GM06990 (cell line): ENCODE data around the gene AIDA.
"Not testable (repeated sequence)": the region's sequence is repeated elsewhere in the genome, so short reads cannot be mapped to it uniquely, and the experiment has no call there.

ENCODE experiments used
- DNase-seq: peaks from one replicate; pipeline ENCODE4 v3.0.0-alpha.2; 2011; ENCODE audit not compliant: insufficient read length; ENCODE audit errors: extremely low read depth
- H3K27me3 ChIP-seq: replicated peaks from 2 replicates; pipeline ENCODE4 v1.6.0; 2011; ENCODE audit warnings: low read length; ENCODE audit not compliant: control insufficient read depth, insufficient read depth
- H3K36me3 ChIP-seq: 2 replicates; pipeline ENCODE4 v1.5.1; 2011; ENCODE audit warnings: low read length; ENCODE audit not compliant: control insufficient read depth, insufficient read depth
- H3K4me3 ChIP-seq: replicated peaks from 2 replicates; pipeline ENCODE4 v1.5.1; 2011; ENCODE audit warnings: low read depth, mild to moderate bottlenecking, control low read depth, low read length
- TF ChIP-seq, protein P1 (sequence below): IDR thresholded peaks from 2 replicates; pipeline ENCODE4 v1.5.1; 2011; ENCODE audit warnings: low read length, control low read depth, mild to moderate bottlenecking, inconsistent platforms; ENCODE audit not compliant: insufficient read depth, poor library complexity, severe bottlenecking

The AIDA gene

GRCh38 chr1:222691016-222691415, 21.3 kb downstream of the AIDA start:
- no peak overlapping the region for H3K4me3 ChIP-seq
- TF ChIP-seq, protein P1, sequence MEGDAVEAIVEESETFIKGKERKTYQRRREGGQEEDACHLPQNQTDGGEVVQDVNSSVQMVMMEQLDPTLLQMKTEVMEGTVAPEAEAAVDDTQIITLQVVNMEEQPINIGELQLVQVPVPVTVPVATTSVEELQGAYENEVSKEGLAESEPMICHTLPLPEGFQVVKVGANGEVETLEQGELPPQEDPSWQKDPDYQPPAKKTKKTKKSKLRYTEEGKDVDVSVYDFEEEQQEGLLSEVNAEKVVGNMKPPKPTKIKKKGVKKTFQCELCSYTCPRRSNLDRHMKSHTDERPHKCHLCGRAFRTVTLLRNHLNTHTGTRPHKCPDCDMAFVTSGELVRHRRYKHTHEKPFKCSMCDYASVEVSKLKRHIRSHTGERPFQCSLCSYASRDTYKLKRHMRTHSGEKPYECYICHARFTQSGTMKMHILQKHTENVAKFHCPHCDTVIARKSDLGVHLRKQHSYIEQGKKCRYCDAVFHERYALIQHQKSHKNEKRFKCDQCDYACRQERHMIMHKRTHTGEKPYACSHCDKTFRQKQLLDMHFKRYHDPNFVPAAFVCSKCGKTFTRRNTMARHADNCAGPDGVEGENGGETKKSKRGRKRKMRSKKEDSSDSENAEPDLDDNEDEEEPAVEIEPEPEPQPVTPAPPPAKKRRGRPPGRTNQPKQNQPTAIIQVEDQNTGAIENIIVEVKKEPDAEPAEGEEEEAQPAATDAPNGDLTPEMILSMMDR: no peak
- no peaks in the 10 kb centered on the region for H3K27me3 ChIP-seq
- no peak for DNase-seq
- H3K36me3 ChIP-seq: peaks cover 2% of the 10 kb centered on the region

DNA sequence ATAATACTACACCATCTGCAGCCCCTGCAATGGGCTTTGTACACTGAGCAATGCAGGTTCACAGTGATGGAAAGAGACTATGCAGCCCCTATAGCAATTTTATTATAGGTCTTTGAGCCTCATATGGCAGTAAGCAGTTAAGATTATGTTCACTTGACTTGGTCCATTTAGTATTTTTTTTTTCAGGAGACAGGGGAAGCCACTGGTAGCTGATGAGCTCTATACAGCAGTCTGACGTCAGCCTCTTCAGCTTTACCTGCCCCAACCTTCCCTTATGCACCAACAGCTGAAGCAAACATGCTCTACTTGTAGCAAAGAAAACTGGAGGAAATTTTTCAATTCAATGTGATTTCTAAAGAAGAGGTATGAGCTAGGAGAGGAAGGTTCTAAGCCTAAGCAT, 32.2 kb downstream of the AIDA start:
- no peak for DNase-seq
- TF ChIP-seq, protein P1: no peak
- Histone ChIP-seq H3K36me3 (no peaks in the 10 kb centered on the region; the same call in 1 of the 2 replicates), H3K27me3 (no peaks in the 10 kb centered on the region), H3K4me3 (no peak overlapping the region)

DNA sequence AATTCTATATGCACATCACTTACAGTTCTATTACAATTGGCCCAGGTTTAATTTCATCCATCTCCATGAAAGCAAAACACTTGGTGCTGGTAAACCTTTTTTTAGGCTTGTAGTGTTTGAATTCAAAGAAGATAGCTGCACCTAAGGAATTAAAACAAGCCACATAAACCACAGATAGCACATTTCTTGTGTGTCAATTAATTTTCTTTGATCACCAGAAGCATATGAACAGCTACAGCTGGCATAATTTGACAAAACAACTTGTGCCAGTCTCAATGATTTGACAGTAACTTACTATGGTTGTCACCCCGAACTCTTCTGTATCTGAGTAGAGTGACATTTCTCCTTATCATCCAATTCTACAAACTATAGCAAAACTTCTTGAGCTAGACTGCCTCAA, 42.2 kb downstream of the AIDA start:
- no peaks in the 10 kb centered on the region for H3K27me3 ChIP-seq
- TF ChIP-seq, protein P1: no peak
- no peak overlapping the region for H3K4me3 ChIP-seq
- no peak for DNase-seq
- H3K36me3 ChIP-seq: peaks cover 7% of the 10 kb centered on the region

DNA sequence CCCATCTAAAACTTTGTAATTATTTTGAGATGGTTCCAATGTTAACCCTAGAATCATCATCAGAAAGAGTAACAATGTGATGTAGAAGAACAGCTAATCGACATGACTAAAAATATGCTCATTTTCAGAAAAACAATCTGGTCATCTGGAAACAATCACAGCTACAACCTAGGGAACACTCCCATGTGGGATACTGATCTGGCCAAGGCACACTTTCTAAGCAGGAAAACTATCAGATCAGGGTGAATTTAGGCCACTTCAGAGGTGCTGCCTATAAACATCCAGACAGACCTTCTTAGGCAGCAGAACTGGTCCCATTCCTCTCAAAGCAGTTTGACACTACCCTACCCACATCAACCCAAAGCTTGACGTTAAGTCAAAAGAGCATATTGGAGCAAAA, 43.2 kb downstream of the AIDA start:
- peaks cover 11% of the 10 kb centered on the region for H3K36me3 ChIP-seq
- H3K27me3 ChIP-seq, DNase-seq, H3K4me3 ChIP-seq: not testable (repeated sequence)

GRCh38 chr1:222668184-222668583, 44.1 kb downstream of the AIDA start:
- H3K4me3 ChIP-seq, H3K27me3 ChIP-seq, DNase-seq: not testable (repeated sequence)
- H3K36me3 ChIP-seq: peaks cover 13% of the 10 kb centered on the region

GRCh38 chr1:222665964-222666363, 46.3 kb downstream of the AIDA start:
- DNase-seq: no peak
- TF ChIP-seq, protein P1: no peak
- no peak overlapping the region for H3K4me3 ChIP-seq
- H3K27me3 ChIP-seq: no peaks in the 10 kb centered on the region
- H3K36me3 ChIP-seq: peaks cover 12% of the 10 kb centered on the region

GRCh38 chr1:222663431-222663934, 48.8 kb downstream of the AIDA start:
- Histone ChIP-seq H3K27me3 (no peaks in the 10 kb centered on the region), H3K4me3 (no peak overlapping the region), H3K36me3 (peaks cover 15% of the 10 kb centered on the region)
- TF ChIP-seq, protein P1: no peak
- DNase-seq: no peak
